Measurements from ENCODE around the gene GALNTL6.

- TF ChIP-seq CTCF (IDR thresholded peaks at IDR 0.05; ENCODE audit: poor library complexity, severe bottlenecking) (no peak), EP300 (conservative IDR thresholded peaks at IDR 0.05; ENCODE audit: poor library complexity, severe bottlenecking) (no peak), MXI1 (conservative IDR thresholded peaks at IDR 0.05; ENCODE audit: poor library complexity, severe bottlenecking) (no peak), EZH2 (IDR thresholded peaks at IDR 0.05; ENCODE audit: borderline replicate concordance, insufficient read depth, low read length, poor library complexity, severe bottlenecking) (no peak), TAF1 (IDR thresholded peaks at IDR 0.05; ENCODE audit: low read depth) (no peak), POLR2AphosphoS5 (IDR thresholded peaks at IDR 0.05) (no peak), RAD21 (conservative IDR thresholded peaks at IDR 0.05) (no peak), REST (IDR thresholded peaks at IDR 0.05; ENCODE audit: borderline replicate concordance) (no peak), SMC3 (conservative IDR thresholded peaks at IDR 0.05; ENCODE audit: poor library complexity) (no peak)
Observed at GRCh38 chr4:173039617-173040577, 1226.7 kb downstream of the GALNTL6 start.
